ENCODE measurements around the gene CCNYL1. TPM values are rescaled to one million over a fixed set of nuclear protein-coding genes. Genes with fewer than 3 reads are reported as not detected.

CCNYL1 gene
- total RNA-seq, 1 donor = 24.6 TPM

DNA sequence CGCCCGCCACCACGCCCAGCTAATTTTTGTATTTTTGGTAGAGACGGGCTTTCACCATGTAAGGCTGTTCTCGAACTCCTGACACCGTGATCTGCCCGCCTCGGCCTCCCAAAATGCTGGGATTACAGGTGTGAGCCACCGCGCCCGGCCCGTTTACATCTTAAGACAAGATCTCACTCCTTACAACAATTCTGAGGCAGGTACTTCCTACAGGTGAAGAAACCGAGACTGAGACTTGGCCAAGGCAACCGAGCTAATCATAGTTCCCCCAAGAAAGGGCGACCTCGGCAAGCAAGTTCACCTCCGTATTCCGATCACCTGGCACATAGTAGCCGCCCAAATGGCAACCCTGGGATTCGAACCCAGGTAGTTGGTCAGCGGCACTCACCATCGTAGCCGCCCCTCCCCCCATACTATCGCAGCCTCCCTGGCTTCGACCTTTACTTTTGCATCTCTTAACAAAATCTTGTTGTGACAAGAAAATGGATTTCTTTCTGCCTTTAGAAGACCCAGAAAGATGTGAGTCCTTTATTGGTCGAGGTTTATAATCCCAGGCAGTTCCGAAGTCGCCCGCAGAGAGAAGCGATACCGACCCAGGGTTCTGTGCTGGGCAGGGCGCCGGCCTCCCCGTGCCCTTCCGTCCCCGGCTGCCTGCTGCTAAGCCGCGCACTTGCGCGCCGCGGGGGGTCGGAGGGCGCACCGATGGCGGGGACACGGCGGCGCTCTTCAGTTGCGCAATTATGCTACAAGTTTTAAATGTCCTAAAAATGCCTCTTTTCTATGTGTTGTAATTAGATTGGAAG lies 59.4 kb downstream of the CCNYL1 start:
- TF ChIP-seq, protein P1, sequence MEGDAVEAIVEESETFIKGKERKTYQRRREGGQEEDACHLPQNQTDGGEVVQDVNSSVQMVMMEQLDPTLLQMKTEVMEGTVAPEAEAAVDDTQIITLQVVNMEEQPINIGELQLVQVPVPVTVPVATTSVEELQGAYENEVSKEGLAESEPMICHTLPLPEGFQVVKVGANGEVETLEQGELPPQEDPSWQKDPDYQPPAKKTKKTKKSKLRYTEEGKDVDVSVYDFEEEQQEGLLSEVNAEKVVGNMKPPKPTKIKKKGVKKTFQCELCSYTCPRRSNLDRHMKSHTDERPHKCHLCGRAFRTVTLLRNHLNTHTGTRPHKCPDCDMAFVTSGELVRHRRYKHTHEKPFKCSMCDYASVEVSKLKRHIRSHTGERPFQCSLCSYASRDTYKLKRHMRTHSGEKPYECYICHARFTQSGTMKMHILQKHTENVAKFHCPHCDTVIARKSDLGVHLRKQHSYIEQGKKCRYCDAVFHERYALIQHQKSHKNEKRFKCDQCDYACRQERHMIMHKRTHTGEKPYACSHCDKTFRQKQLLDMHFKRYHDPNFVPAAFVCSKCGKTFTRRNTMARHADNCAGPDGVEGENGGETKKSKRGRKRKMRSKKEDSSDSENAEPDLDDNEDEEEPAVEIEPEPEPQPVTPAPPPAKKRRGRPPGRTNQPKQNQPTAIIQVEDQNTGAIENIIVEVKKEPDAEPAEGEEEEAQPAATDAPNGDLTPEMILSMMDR (IDR thresholded peaks at IDR 0.05; ENCODE audit: insufficient read depth, low read length) = no peak
- no peak for DNase-seq (ENCODE audit: low read depth)
- H3K4me3 ChIP-seq (ENCODE audit: low read depth, low read length) = no peak overlapping the region

DNA sequence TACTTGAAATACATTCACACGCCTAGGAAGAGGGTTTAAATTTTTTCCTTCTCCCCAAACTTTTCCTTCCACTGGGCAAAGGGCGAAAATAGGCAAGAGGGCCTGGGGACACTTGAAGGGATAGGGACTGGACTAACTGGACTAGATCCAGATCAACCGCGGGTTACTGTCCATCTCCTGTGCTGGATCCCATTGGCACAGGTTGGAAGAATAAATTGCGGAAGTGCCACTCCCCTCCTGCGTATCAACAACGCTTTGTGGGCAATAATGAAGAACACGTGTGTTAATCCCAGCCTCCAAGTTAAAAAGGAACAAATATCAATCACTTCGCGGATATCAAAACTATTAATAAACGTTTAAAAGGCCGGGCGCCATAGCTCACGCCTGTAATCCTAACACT lies 60.0 kb downstream of the CCNYL1 start:
- DNase-seq (ENCODE audit: low read depth) = no peak
- H3K4me3 ChIP-seq (ENCODE audit: low read depth, low read length) = no peak overlapping the region
- TF ChIP-seq, protein P1 (IDR thresholded peaks at IDR 0.05; ENCODE audit: insufficient read depth, low read length) = no peak

DNA sequence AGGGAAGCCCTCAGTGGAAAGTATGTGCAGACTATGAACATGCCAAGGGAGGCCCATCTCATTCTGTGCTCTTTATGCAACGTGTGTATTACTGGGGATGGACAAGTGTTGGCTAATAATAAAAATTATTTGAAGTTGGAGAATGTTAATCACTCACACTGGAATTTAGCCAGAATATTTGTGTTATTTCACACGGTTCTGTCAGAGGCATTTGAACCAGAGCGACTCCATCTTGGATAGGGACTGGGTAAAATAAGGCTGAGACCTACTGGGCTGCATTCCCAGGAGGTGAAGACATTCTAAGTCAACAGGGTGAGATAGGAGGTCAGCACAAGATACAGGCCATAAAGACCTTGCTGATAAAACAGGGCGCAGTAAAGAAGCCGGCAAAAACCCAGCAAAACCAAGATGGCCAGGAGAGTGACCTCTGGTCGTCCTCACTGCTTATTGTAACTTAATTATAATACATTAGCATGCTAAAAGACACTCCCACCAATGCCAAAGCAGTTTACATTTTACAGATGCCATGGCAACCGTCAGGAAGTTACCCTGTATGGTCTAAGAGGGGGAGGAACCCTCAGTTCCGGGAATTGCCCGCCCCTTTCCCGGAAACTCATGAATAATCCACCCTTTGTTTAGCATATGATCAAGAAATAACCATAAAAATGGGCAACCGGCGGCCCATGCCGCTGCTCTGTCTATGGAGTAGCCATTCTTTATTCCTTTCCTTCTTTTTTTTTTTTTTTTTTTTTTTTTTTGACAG lies 60.8 kb downstream of the CCNYL1 start:
- peak; percentile 43 for DNase-seq (ENCODE audit: low read depth)
- TF ChIP-seq, protein P1 (IDR thresholded peaks at IDR 0.05; ENCODE audit: insufficient read depth, low read length) = no peak
- no peak overlapping the region for H3K4me3 ChIP-seq (ENCODE audit: low read depth, low read length)

DNA sequence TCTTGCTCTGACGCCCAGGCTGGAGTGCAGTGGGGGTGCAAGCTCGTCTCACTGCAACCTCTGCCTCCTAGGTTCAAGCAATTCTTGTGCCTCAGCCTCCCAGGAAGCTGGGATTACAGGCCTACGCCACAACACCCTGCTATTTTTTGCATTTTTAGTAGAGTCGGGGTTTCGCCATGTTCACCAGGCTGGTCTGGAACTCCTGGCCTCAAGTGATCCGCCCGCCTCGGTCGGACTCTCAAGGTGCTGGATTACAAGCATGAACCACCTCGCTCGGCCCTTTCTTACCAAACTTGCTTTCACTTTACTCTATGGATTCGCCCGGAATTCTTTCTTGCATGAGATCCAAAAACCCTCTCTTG lies 61.4 kb downstream of the CCNYL1 start:
- no peak for DNase-seq (ENCODE audit: low read depth)
- TF ChIP-seq, protein P1 (IDR thresholded peaks at IDR 0.05; ENCODE audit: insufficient read depth, low read length) = no peak

DNA sequence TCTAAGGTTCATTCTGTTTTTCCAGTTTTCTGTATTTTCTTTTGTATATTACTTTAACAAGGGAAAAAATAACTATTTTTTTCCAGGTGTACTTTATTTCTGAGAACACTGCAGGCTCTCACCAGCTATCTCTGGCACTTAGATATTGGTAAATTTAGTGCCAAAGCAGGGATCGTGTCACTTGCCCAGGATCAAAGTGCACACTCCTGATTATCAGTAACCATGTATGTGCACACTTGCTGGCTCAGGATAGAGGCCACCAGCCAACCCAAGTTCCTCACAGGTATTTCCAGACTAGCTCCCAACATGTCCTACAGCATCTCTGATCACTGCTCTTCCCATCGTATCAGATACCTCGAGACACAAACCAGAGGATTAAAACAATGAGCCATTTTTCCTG lies 64.0 kb downstream of the CCNYL1 start:
- H3K4me3 ChIP-seq (ENCODE audit: low read depth, low read length) = no peak overlapping the region
- DNase-seq (ENCODE audit: low read depth) = no peak
- TF ChIP-seq, protein P1 (IDR thresholded peaks at IDR 0.05; ENCODE audit: insufficient read depth, low read length) = no peak

More for the DNA sequence above, 61.4 kb downstream of the CCNYL1 start:
- H3K4me3 ChIP-seq (ENCODE audit: low read depth, low read length) = no peak overlapping the region

DNA sequence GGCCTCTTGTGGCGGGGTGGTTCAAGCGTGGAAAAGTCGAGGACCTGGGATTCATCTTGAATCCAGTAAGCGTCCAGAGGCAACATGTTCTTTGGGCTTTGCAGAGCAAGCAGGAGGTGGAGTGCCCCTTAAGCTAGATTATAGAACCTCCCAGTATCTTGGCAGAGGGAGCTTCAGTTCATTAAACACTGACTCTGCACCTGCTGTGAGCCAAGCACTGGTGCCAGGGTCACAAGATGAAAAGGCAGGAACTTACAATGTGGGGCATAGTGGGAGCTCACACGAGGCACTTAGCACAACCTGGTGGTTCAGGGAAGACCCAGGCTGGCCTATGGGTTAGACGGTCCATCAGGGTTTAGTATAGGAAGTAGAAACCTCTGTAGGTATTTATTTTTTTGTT lies 65.7 kb downstream of the CCNYL1 start:
- TF ChIP-seq, protein P1 (IDR thresholded peaks at IDR 0.05; ENCODE audit: insufficient read depth, low read length) = no peak
- H3K4me3 ChIP-seq (ENCODE audit: low read depth, low read length) = no peak overlapping the region
- DNase-seq (ENCODE audit: low read depth) = no peak

Measured in fibroblast of the aortic adventitia (primary cell).